ENCODE measurements around the gene WWC1.
"Not testable (repeated sequence)": the region's sequence is repeated elsewhere in the genome, so short reads cannot be mapped to it uniquely, and the experiment has no call there.

WWC1 gene

GRCh38 chr5:168339109-168339771, 47.8 kb downstream of the WWC1 start:
- DNase-seq, result no peak

DNA sequence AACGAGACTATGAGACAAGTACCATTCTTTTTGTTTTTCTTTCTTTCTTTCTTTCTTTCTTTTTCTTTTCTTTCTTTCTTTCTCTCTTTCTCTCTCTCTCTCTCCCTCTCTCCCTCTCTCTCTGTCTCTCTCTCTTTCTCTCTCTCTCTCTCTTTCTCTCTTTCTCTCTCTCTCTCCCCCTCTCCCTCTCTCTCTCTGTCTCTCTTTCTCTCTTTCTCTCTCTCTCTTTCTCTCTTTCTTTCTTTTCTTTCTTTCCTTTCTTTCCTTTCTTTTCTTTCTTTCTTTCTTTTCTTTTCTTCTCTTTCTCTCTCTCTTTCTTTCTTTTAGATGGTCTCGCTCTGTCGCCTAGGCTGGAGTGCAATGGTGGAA, 48.3 kb downstream of the WWC1 start:
- DNase-seq, result not testable (repeated sequence)

DNA sequence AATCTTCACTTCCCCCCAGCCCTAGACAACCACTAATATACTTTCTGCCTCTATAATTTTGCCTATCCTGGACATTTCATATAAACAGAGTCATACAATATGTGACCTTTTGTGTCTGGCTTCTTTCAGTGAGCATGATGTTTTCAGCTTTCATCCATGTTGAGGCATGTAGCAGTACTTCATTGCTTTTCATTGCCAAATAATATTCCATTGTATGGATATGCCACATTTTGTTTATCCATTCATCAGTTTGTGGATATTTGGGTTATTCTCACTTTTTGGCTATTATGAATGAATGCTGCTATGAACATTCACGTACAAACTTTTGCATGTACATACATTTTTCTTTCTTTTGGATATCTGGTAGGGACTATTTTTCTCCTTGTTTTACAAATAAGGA, 49.0 kb downstream of the WWC1 start:
- DNase-seq, result no peak

GRCh38 chr5:168341178-168341577, 49.7 kb downstream of the WWC1 start:
- DNase-seq, result no peak

DNA sequence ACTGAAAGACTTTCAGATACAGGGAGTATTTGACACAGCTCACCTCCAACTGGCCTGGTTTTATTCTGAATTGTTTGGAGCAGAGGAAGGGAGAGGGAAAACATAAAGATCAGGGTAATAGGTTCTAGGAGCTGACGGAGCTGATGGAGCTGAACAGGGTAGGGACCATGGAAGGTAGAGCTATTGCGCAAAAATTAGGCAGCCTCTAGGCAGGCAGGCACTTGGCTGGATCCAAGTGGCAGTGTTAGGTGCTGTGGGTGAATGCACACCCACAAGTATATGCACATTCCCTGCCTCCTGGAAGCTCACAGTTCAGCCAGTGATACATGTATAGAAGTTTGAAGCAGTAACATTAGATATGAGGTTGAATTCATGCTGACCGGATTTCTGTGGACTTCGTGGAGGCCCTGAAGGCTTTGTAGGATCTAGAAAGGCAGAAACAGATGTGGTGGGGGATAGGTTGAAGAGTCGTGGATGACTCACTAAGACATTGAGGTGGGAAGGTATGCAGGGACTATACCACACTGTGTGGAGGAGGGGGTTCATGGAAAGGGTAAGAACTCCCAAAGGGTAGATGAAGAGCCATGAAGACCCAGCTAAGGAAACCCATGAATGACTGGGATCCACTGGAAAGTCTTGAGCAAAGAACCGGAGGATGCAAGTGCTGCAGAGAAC, 50.8 kb downstream of the WWC1 start:
- no peak for DNase-seq

- no peak for DNase-seq
These were observed 51.5 kb downstream of the WWC1 start for GRCh38 chr5:168342985-168343384.

DNA sequence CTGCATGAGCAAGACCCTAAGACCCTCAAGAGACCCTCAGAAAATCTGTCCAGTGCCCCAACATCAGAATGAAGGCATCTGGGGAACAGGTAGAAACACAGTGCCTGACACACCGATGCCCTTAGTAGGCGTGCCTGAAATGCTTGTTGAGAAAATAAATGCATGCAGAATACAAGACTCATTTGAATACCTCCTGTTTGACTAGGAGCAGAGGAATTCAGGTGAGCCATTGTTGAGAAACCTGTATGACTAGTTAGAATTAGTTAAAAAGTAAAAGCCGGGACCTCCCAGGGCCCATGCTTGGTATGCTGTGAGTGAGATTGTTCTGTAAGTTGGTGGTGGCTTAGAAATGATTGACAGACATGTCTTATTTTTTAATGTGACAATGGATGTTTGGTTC, 55.0 kb downstream of the WWC1 start:
- DNase-seq, result no peak

GRCh38 chr5:168347368-168348083, 56.1 kb downstream of the WWC1 start:
- DNase-seq, result no peak

GRCh38 chr5:168348084-168348414, 56.6 kb downstream of the WWC1 start:
- no peak for DNase-seq

DNA sequence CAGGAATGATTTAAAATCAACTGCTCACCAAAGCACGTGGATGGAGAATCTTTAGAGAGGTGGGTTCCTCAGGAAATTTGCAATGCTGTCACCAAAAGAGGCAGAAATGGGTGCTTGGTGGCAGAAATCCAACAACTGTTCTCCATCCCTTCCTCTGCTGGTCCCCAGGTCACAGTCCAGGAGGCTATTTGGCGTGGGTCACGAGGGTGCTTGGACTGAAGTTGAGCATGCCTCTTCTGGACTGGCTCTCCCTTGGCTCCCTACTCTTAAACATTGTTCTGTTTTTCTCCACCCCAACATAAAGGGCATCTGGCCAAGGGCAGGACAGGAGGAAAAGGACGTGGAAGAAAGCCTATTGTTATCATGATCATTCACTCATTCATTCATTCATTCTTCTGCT, 58.9 kb downstream of the WWC1 start:
- DNase-seq, result no peak

GRCh38 chr5:168353216-168353957, 61.9 kb downstream of the WWC1 start:
- DNase-seq, result no peak

DNA sequence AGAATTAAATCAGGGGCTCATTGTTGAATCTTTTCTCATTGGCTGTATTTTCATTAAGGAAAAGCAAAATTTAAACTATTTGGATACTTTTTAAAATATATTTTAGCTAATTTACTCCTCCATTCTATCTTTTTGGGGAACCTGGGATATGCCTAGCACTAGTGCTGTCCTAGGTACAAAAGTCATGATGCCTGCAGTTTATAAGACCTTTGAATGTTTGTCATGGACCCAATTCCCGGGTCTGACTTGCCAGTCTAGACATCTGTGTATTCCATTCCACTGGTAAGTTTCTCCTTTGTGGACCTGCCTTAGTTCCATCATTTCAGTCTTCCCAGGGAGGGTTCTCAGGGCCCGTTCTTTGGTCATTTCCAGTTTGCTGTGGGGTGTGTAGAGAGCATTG, 63.0 kb downstream of the WWC1 start:
- no peak for DNase-seq

GRCh38 chr5:168356171-168356570, 64.7 kb downstream of the WWC1 start:
- DNase-seq, result no peak

DNA sequence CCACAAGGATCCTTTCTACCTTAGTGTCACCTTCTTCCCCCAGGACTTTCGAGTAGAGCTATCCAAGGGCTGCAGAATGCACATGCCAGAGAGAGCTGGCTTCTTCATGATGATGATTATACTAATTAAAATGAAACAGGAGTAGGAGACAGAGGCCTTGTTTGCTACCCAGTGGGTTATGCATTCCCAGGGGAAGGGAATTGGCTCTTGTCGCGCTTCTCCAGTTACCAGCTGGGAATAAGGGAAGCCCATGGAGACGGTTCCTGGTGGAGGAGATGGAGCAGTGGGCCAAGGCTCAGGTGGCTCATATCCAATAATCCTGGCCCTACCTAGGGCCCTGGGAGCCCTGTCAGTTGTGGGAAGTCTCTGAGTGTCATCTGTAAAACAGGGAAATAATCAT, 65.1 kb downstream of the WWC1 start:
- peak; percentile 75 for DNase-seq

GRCh38 chr5:168357876-168358275, 66.4 kb downstream of the WWC1 start:
- no peak for DNase-seq

DNA sequence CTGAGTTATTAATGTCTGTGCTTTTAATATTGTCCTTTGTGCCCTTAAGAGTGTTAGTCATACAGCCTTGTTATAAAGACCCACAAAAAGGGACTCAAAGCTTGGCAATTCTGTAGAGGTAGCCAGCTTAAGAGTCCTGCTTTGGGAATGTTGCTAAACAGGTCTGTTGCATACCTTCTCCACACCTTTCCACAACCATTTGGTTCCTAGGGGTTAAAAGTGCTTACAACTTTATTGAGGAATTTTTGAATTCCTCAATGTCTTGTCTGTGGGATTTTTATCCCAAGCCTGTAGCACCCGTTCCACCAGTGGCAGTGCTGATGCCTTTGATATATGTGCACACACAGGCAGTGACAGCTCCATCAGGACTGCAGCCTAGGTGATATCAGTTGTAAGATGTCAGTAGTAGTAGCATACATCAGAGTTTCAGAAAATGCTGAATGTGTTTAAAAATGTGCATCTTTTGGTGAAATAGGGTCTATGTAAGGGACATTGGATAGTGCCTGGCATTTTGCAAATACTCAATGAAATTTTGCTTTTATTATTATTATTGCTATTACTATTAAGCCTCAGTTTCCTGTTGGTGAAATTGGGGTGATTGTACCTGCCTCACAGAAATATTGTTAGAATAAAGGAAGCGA, 68.5 kb downstream of the WWC1 start:
- no peak for DNase-seq

DNA sequence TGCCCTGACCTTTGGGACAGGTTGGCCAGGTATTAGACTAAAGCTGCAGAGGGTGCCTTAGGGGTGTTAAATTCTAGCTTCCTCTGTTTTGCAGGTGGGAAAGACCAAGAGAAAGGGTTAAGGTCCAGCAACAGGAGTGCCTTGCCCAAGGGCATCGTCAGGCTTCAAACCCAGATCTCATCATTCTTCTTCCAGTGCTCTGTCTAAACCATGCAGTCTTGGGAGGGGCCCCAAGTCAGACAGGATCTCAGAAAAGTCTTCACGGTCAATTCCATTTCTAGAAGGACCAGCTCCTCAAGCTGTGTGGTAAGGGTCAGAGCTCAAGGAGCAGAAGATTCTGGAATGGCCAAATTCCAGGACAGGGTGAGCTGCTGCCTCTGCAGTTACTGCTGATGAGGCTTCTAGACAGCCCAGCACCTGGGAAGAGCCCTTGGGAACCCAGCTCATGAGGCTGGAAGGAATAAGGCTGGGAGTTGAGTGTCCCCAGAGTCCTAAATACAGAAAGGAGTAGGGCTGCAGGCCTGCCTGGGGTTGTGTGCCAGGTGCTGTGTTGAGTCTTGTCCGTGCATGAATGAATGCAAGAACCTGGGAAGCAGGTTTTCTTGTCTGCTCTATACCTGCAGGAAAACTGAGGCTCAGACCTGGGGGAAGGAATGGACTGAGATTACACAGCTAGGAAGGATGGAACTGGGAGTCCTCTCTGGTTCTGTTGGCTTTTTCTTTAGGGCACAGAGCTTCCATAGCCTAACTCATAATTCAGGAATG, 69.3 kb downstream of the WWC1 start:
- DNase-seq, result no peak

- DNase-seq, result no peak
These were observed 70.8 kb downstream of the WWC1 start for GRCh38 chr5:168362097-168362885.

GRCh38 chr5:168364151-168364661, 72.8 kb downstream of the WWC1 start:
- DNase-seq, result no peak

GRCh38 chr5:168364750-168365550, 73.5 kb downstream of the WWC1 start:
- DNase-seq, result no peak
